ENCODE results near the gene PSRC1.

The PSRC1 gene

DNA sequence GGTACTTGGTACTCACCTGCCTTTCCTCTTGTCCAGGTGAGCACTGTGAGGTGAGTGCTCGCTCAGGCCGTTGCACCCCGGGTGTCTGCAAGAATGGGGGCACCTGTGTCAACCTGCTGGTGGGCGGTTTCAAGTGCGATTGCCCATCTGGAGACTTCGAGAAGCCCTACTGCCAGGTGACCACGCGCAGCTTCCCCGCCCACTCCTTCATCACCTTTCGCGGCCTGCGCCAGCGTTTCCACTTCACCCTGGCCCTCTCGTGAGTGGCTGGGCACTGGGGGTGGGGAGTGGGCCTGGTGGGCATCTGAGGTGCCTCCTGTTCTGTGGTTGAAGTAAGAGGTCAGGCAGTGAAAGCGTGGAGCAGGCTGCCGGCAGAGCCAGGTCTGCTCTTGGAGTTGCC lies 21.9 kb downstream of the PSRC1 start:
- no peak overlapping the region for H3K4me3 ChIP-seq (ENCODE audit: low read depth, low read length)
- in situ Hi-C loops (cut with HindIII; ENCODE audit: low sequenced_read_pairs): no loop called here
- TF ChIP-seq, protein P1, sequence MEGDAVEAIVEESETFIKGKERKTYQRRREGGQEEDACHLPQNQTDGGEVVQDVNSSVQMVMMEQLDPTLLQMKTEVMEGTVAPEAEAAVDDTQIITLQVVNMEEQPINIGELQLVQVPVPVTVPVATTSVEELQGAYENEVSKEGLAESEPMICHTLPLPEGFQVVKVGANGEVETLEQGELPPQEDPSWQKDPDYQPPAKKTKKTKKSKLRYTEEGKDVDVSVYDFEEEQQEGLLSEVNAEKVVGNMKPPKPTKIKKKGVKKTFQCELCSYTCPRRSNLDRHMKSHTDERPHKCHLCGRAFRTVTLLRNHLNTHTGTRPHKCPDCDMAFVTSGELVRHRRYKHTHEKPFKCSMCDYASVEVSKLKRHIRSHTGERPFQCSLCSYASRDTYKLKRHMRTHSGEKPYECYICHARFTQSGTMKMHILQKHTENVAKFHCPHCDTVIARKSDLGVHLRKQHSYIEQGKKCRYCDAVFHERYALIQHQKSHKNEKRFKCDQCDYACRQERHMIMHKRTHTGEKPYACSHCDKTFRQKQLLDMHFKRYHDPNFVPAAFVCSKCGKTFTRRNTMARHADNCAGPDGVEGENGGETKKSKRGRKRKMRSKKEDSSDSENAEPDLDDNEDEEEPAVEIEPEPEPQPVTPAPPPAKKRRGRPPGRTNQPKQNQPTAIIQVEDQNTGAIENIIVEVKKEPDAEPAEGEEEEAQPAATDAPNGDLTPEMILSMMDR (IDR thresholded peaks at IDR 0.05; ENCODE audit: low read depth, low read length, missing control alignments): no peak
- DNase-seq (ENCODE audit: low read depth): no peak

DNA sequence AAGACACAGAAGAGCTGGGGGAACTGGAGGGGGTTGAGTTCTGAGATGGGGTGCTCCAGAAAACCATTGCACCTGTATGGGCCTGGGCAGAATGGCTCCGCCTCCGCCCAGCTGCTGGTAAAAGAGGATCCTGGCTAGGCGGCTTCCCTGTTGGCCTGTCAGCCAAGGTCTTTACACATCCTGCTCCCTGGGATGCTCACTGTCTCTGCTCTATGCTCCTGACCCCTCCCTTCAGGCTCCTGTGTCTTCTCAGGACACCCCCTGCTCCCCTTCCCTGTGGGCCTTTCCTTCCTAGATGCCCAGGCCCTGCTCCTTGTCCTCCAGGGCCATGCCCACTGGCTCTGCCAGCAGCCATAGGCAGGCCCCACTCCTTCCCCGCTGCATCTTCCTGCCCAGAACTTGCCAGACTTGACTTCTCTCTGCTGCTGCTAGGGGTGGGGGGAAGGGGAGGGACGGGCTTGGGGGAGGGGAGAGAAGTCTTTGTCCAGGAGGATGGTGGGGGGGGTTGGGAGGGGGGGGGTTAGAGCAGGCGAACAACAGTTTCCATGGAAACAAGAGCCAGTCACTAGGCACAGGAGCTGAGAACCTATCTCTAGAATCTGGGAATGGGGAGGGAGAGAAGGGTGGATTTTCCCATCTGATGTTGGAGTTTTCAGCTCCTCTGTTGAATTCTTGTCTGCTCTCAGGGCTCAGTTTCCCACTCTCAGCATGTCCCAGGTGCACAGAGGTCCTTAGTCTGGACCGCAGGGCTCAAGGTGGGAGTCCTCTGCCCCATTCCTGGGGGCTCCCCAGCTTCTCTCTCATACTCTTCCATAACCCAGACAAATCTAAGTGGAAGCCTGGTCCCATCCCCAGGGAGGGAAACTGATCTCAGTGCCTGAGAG lies 23.0 kb downstream of the PSRC1 start:
- TF ChIP-seq, protein P1 (IDR thresholded peaks at IDR 0.05; ENCODE audit: low read depth, low read length, missing control alignments): no peak
- in situ Hi-C loops (cut with HindIII; ENCODE audit: low sequenced_read_pairs): no loop called here
- no peak overlapping the region for H3K4me3 ChIP-seq (ENCODE audit: low read depth, low read length)
- no peak for DNase-seq (ENCODE audit: low read depth)

DNA sequence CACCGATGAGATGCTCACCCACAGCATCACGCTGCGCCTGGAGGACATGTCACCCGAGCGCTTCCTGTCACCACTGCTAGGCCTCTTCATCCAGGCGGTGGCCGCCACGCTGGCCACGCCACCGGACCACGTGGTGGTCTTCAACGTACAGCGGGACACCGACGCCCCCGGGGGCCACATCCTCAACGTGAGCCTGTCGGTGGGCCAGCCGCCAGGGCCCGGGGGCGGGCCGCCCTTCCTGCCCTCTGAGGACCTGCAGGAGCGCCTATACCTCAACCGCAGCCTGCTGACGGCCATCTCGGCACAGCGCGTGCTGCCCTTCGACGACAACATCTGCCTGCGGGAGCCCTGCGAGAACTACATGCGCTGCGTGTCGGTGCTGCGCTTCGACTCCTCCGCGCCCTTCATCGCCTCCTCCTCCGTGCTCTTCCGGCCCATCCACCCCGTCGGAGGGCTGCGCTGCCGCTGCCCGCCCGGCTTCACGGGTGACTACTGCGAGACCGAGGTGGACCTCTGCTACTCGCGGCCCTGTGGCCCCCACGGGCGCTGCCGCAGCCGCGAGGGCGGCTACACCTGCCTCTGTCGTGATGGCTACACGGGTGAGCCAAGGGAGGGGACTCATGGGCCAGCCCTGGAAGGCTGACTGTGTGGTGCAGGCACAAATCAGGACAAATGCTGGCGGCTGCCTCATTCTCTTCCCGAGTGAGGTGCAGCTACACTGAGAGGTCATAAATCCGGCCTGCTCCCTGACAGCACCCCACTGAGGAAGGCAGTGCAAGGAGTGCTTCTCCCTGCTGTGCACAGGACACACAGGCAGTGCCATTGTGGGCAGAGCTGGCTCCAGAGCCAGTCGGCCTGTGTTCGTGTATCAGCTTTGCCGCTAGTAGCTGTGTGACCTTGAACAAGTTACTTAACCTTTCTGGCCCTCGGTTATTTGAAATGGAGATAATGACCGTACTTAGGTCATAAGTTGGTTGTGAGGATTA lies 24.2 kb downstream of the PSRC1 start:
- TF ChIP-seq, protein P1 (IDR thresholded peaks at IDR 0.05; ENCODE audit: low read depth, low read length, missing control alignments): no peak
- H3K4me3 ChIP-seq (ENCODE audit: low read depth, low read length): no peak overlapping the region
- DNase-seq (ENCODE audit: low read depth): no peak
- in situ Hi-C loops (cut with HindIII; ENCODE audit: low sequenced_read_pairs): no loop called here

DNA sequence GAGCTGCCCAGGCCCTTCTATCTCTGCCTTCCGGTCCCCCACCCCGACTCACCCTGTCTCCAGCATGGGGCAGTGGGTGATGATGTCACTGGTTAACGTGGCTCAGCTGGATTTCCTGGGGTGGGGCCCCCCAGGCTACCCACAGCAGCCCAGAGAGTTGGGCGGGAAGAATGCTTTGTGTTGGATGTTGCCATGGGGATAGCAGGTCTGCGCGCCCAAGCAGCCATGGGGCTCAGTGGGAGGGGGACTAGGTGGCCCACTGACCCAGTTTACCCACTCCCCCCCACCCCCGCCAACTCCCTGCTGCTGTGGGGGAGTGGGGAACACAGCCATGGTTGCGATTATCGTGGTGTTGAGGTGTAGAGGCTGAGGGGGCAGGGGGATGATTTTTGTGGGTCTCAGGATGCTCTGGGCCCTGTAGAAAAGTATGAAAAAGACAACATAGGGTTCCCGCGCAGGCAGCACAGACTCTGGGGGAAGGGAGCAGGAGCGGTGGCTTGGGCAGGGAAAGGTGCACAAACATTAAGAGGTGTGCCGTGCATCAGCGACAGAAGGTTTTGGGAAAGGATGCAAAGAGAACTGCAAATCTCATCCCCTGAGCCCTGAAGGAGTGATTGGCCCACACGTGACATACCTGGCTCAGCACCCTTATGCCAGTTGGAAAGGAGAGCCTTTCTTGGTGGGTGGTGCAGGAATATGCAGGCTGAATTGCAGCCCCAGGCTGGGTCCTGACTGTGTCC lies 25.1 kb downstream of the PSRC1 start:
- in situ Hi-C loops (cut with HindIII; ENCODE audit: low sequenced_read_pairs): no loop called here
- H3K4me3 ChIP-seq (ENCODE audit: low read depth, low read length): no peak overlapping the region
- TF ChIP-seq, protein P1 (IDR thresholded peaks at IDR 0.05; ENCODE audit: low read depth, low read length, missing control alignments): no peak
- no peak for DNase-seq (ENCODE audit: low read depth)

DNA sequence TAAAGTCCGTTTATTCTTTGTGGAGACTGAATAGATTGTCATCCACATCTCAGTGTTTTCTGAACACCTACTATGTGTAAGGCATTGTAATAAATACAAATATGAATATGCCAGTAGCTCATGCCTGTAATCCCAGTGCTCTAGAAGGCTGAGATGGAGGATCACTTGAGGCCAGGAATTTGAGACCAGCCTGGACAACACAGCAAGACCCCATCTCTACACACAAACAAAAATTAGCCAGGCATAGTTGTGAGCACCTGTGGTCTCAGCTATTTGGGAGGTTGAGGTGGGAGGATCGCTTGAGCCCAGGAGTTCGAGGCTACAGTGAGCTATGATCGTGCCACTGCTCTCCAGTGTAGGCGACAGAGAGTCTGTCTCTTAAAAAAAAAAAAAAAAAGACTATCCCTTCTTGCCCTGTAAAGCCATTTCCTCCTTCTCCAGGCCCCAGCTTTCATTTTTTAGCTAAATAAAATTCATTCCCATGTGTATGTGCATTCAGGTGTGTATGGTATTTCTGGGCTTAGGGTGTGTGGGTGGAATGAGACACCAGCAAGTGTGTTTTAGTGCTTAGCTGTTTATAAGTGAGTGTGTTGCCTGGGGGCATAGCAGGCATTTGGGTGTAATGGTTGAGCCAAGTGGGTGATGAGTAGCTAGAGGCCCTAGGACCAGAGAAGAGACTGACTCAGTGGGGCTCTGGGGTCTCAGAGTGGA lies 25.8 kb downstream of the PSRC1 start:
- H3K4me3 ChIP-seq (ENCODE audit: low read depth, low read length): no peak overlapping the region
- no peak for DNase-seq (ENCODE audit: low read depth)
- TF ChIP-seq, protein P1 (IDR thresholded peaks at IDR 0.05; ENCODE audit: low read depth, low read length, missing control alignments): no peak
- in situ Hi-C loops (cut with HindIII; ENCODE audit: low sequenced_read_pairs): no loop called here

All from astrocyte of the cerebellum (primary cell).